Measurements from ENCODE around the gene TBC1D9. TPM values are rescaled to one million over a fixed set of nuclear protein-coding genes. Genes with fewer than 3 reads are reported as not detected.
"Not testable (repeated sequence)": the region's sequence is repeated elsewhere in the genome, so short reads cannot be mapped to it uniquely, and the experiment has no call there.

The TBC1D9 gene
- polyA plus RNA-seq, 4 donors: 6.8 to 27.0 (median 10.7) TPM

DNA sequence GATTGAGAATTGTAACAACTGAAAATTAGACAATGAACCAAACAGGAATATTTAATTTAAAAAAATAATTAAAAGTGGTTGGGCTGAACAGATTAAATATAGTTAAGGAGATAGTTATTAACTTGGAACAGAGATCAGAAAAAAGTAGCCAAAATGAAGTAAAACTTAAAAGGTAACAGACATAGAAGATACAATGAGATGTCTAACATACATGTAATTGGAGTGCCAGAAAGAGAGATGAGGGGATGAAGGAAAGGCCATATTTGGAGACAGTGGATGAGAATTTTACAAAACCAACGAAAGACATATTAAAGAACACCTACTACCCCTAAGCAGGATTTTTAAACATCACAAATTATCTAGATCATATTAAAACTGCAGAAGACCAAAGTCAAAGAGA lies 8.0 kb downstream of the TBC1D9 start:
- H3K36me3 ChIP-seq (ENCODE audit: control insufficient read depth in 3 of 3, insufficient read depth in 2 of 3, low read depth in 1 of 3, low read length in 3 of 3): peaks cover 0 to 2% (median 0%) of the 10 kb centered on the region in 3 donors
- DNase-seq (no peak), FAIRE-seq (no peak)
- no peaks in the 10 kb centered on the region for H3K27me3 ChIP-seq (ENCODE audit: control insufficient read depth in 3 of 3, insufficient read depth in 3 of 3, low read length in 3 of 3)
- H3K9me3 ChIP-seq (ENCODE audit: control insufficient read depth in 2 of 2, insufficient read depth in 1 of 2, low read depth in 1 of 2, low read length in 1 of 2): peaks cover 0 to 5% of the 10 kb centered on the region in 2 donors
- H3K27ac ChIP-seq (ENCODE audit: low read depth in 1 of 3, low read length in 2 of 3): no peak overlapping the region
- no peak overlapping the region for H3K4me3 ChIP-seq (ENCODE audit: low read depth in 1 of 3, low read length in 3 of 3)
- WGBS, 3 donors: 86 to 94% (median 87%) methylated on average over 1 of the region's 1 CpG
- H3K4me1 ChIP-seq (ENCODE audit: control insufficient read depth in 3 of 3, insufficient read depth in 2 of 3, low read depth in 1 of 3, low read length in 2 of 3): peaks cover 0 to 14% (median 2%) of the 10 kb centered on the region in 3 donors

DNA sequence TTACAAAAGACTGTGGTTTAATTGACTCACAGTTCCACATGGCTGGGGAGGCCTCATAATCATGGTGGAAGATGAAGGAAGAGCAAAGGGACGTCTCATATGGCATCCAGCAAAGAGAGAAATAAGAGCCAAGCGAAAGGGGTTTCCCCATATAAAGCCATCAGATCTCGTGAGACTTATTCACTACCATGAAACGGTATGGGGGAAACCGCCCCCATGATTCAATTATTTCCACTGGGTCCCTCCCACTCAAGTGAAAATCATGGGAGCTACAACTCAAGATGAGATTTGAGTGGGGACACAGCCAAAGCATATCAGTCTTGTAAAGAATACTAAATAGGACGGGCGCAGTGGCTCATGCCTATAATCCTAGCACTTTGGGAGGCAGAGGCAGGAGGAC lies 9.6 kb downstream of the TBC1D9 start:
- 87 to 96% (median 92%) methylated on average over 7 of the region's 7 CpGs for WGBS, 3 donors
- H3K9me3 ChIP-seq (ENCODE audit: control insufficient read depth in 2 of 2, insufficient read depth in 1 of 2, low read depth in 1 of 2, low read length in 1 of 2); H3K36me3 ChIP-seq (ENCODE audit: control insufficient read depth in 3 of 3, insufficient read depth in 2 of 3, low read depth in 1 of 3, low read length in 3 of 3); H3K4me1 ChIP-seq (ENCODE audit: control insufficient read depth in 3 of 3, insufficient read depth in 2 of 3, low read depth in 1 of 3, low read length in 2 of 3); DNase-seq; FAIRE-seq; H3K4me3 ChIP-seq (ENCODE audit: low read depth in 1 of 3, low read length in 3 of 3); H3K27ac ChIP-seq (ENCODE audit: low read depth in 1 of 3, low read length in 2 of 3); H3K27me3 ChIP-seq (ENCODE audit: control insufficient read depth in 3 of 3, insufficient read depth in 3 of 3, low read length in 3 of 3): not testable (repeated sequence)

DNA sequence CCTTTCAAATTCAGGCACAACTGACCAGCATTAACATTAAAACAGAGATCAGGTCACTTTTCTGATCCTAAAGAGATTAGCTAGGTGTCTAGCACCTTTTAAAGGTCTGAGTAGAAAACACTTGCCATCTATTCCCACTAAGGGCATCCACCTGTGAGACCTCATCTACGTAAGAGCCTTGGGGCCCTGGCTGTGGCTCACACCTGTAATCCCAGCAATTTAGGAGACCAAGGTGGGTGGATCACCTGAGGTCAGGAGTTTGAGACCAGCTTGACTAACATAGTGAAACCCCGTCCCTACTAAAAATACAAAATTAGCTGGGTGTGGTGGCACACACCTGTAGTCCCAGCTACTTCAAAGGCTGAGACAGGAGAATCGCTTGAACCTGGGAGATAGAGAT lies 11.8 kb downstream of the TBC1D9 start:
- peaks cover 1 to 17% (median 8%) of the 10 kb centered on the region in 3 donors for H3K4me1 ChIP-seq (ENCODE audit: control insufficient read depth in 3 of 3, insufficient read depth in 2 of 3, low read depth in 1 of 3, low read length in 2 of 3)
- H3K27me3 ChIP-seq (ENCODE audit: control insufficient read depth in 3 of 3, insufficient read depth in 3 of 3, low read length in 3 of 3): no peaks in the 10 kb centered on the region
- DNase-seq (no peak), FAIRE-seq (no peak)
- peaks cover 0 to 3% (median 0%) of the 10 kb centered on the region in 3 donors for H3K36me3 ChIP-seq (ENCODE audit: control insufficient read depth in 3 of 3, insufficient read depth in 2 of 3, low read depth in 1 of 3, low read length in 3 of 3)
- WGBS, 3 donors: 76 to 84% (median 80%) methylated on average over 3 of the region's 3 CpGs
- H3K9me3 ChIP-seq (ENCODE audit: control insufficient read depth in 2 of 2, insufficient read depth in 1 of 2, low read depth in 1 of 2, low read length in 1 of 2): peaks cover 0 to 4% of the 10 kb centered on the region in 2 donors
- no peak overlapping the region for H3K4me3 ChIP-seq (ENCODE audit: low read depth in 1 of 3, low read length in 3 of 3)
- H3K27ac ChIP-seq (ENCODE audit: low read depth in 1 of 3, low read length in 2 of 3): peak overlapping the region in 1 of 3 donors; percentile 19

DNA sequence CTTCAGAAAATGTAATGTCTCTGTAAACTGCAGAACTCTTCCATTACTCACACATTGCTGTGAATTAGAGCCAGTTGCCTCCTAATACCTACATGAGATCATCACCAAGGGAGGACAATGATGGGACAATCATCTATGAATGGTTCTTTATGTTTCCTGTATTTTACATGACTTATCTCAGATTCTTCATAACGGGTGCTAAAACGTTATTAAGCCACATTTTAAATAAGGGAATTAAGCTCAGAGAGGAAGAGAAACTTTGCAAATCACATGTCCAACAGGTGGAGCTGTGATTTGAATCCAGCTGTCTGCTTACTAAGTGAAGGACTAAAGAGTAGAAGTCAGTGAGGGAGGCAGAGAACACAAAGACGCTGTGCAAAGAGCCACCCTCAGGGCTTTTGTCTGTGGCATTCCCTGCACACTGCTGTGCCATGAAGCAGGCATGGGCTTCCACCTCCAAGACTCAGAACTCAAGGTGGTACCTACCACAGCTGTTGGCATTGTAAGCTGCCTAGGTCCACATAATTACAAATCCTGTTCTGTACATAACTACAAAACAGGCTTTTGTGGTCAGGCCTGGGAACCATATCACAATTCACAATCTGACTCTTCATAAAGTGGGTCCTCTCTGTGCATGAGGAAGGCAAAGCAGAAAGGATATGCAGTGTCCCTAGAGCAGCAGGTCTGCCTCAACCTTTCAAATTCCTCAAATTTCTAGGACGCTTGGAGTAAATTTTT lies 12.8 kb downstream of the TBC1D9 start:
- DNase-seq: peak; percentile 44 to 47
- H3K27me3 ChIP-seq (ENCODE audit: control insufficient read depth in 3 of 3, insufficient read depth in 3 of 3, low read length in 3 of 3): no peaks in the 10 kb centered on the region
- H3K4me1 ChIP-seq (ENCODE audit: control insufficient read depth in 3 of 3, insufficient read depth in 2 of 3, low read depth in 1 of 3, low read length in 2 of 3): peaks cover 1 to 17% (median 8%) of the 10 kb centered on the region in 3 donors
- FAIRE-seq: no peak
- H3K27ac ChIP-seq (ENCODE audit: low read depth in 1 of 3, low read length in 2 of 3): peak overlapping the region in 1 of 3 donors; percentile 51
- peaks cover 0 to 2% of the 10 kb centered on the region in 2 donors for H3K9me3 ChIP-seq (ENCODE audit: control insufficient read depth in 2 of 2, insufficient read depth in 1 of 2, low read depth in 1 of 2, low read length in 1 of 2)
- WGBS, 3 donors: 24 to 29% (median 26%) methylated on average over 4 of the region's 4 CpGs
- peaks cover 0 to 3% (median 0%) of the 10 kb centered on the region in 3 donors for H3K36me3 ChIP-seq (ENCODE audit: control insufficient read depth in 3 of 3, insufficient read depth in 2 of 3, low read depth in 1 of 3, low read length in 3 of 3)
- no peak overlapping the region for H3K4me3 ChIP-seq (ENCODE audit: low read depth in 1 of 3, low read length in 3 of 3)

DNA sequence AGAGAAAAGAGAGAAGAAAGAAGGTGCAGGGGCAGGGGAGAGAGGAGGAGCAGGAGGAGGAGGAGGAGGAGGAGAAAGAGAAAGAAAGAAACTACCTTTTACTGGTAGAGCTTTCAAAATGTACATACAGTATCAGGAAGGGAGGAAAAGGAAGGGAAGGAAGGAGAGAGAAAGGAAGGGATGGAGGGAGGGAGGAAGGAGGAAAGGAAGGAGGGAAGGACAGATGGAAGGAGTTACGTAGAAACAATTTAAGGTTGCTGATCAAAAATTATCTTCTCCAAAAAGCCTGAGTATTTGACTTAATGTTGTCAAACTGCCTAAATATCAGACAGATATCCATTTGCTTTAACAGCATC lies 13.4 kb downstream of the TBC1D9 start:
- DNase-seq (no peak), FAIRE-seq (no peak)
- Histone ChIP-seq H3K9me3 (ENCODE audit: control insufficient read depth in 2 of 2, insufficient read depth in 1 of 2, low read depth in 1 of 2, low read length in 1 of 2) (peaks cover 0 to 2% of the 10 kb centered on the region in 2 donors), H3K27ac (ENCODE audit: low read depth in 1 of 3, low read length in 2 of 3) (peak overlapping the region in 1 of 3 donors; percentile 51), H3K36me3 (ENCODE audit: control insufficient read depth in 3 of 3, insufficient read depth in 2 of 3, low read depth in 1 of 3, low read length in 3 of 3) (peaks cover 0 to 3% (median 0%) of the 10 kb centered on the region in 3 donors), H3K27me3 (ENCODE audit: control insufficient read depth in 3 of 3, insufficient read depth in 3 of 3, low read length in 3 of 3) (no peaks in the 10 kb centered on the region), H3K4me3 (ENCODE audit: low read depth in 1 of 3, low read length in 3 of 3) (no peak overlapping the region), H3K4me1 (ENCODE audit: control insufficient read depth in 3 of 3, insufficient read depth in 2 of 3, low read depth in 1 of 3, low read length in 2 of 3) (peaks cover 1 to 17% (median 8%) of the 10 kb centered on the region in 3 donors)
- WGBS, 3 donors: 74 to 100% (median 82%) methylated on average over 1 of the region's 1 CpG

DNA sequence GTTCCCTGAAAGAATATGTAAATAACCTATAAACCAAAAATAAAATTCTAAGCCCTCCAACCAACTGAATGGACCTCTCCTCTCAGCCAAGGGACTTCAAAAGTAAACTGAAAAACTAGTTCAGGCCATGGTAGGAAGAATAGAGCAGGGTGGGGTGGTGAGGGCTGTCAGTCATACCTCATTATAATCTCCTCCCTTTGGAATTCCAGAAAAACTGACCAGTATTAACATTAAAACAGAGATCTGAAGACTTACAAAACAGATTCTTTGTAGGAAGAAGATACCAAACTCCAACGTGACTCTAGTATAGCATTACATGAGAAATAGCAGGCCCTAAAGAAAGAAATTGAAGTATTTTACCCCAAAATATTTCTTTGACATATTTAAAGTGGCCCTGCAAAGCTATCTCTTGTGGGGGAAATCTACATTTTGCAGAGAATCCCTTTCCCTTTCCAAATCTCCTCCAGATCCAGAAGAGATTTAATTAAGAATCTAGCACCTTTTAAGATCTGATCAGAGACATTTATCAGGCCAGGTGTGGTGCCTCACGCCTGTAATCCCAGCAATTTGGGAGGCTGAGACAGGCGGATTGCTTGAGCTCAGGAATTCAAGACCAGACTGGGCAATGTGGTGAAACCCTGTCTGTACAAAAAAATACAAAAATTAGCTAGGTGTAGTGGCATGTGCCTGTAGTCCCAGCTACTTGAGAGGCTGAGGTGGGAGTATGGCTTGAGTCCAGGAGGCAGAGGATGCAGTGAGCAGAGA lies 15.1 kb downstream of the TBC1D9 start:
- Histone ChIP-seq H3K4me3 (ENCODE audit: low read depth in 1 of 3, low read length in 3 of 3) (no peak overlapping the region), H3K27me3 (ENCODE audit: control insufficient read depth in 3 of 3, insufficient read depth in 3 of 3, low read length in 3 of 3) (no peaks in the 10 kb centered on the region), H3K9me3 (ENCODE audit: control insufficient read depth in 2 of 2, insufficient read depth in 1 of 2, low read depth in 1 of 2, low read length in 1 of 2) (no peaks in the 10 kb centered on the region), H3K36me3 (ENCODE audit: control insufficient read depth in 3 of 3, insufficient read depth in 2 of 3, low read depth in 1 of 3, low read length in 3 of 3) (peaks cover 0 to 3% (median 0%) of the 10 kb centered on the region in 3 donors), H3K4me1 (ENCODE audit: control insufficient read depth in 3 of 3, insufficient read depth in 2 of 3, low read depth in 1 of 3, low read length in 2 of 3) (peaks cover 1 to 17% (median 11%) of the 10 kb centered on the region in 3 donors), H3K27ac (ENCODE audit: low read depth in 1 of 3, low read length in 2 of 3) (no peak overlapping the region)
- DNase-seq: no peak
- FAIRE-seq: no peak
- 76 to 89% (median 85%) methylated on average over 3 of the region's 3 CpGs for WGBS, 3 donors

DNA sequence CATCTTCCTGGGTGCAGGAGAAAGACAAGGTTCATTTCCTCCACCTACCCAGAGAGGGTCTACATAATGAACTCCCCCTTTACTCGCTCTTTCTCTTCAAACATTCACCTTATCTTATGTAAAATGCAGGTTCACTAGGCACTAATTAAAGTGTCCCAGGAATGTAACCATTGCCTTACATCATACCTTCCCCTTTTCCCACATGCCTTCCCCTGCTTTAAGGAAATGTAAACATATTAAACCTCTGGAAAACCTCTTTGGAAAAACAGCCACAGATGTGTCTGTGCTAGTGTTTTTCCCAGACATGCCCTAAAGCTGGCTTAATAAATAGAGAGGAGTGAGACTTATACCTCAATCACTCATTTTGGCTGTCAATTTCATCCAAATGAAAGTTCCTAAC lies 15.8 kb downstream of the TBC1D9 start:
- Histone ChIP-seq H3K27ac (ENCODE audit: low read depth in 1 of 3, low read length in 2 of 3) (no peak overlapping the region), H3K27me3 (ENCODE audit: control insufficient read depth in 3 of 3, insufficient read depth in 3 of 3, low read length in 3 of 3) (no peaks in the 10 kb centered on the region), H3K4me3 (ENCODE audit: low read depth in 1 of 3, low read length in 3 of 3) (no peak overlapping the region), H3K36me3 (ENCODE audit: control insufficient read depth in 3 of 3, insufficient read depth in 2 of 3, low read depth in 1 of 3, low read length in 3 of 3) (peaks cover 0 to 3% (median 0%) of the 10 kb centered on the region in 3 donors), H3K4me1 (ENCODE audit: control insufficient read depth in 3 of 3, insufficient read depth in 2 of 3, low read depth in 1 of 3, low read length in 2 of 3) (peaks cover 1 to 15% (median 11%) of the 10 kb centered on the region in 3 donors), H3K9me3 (ENCODE audit: control insufficient read depth in 2 of 2, insufficient read depth in 1 of 2, low read depth in 1 of 2, low read length in 1 of 2) (no peaks in the 10 kb centered on the region)
- FAIRE-seq (no peak), DNase-seq (no peak)
- 63 to 80% (median 75%) methylated on average over 1 of the region's 1 CpG for WGBS, 3 donors

DNA sequence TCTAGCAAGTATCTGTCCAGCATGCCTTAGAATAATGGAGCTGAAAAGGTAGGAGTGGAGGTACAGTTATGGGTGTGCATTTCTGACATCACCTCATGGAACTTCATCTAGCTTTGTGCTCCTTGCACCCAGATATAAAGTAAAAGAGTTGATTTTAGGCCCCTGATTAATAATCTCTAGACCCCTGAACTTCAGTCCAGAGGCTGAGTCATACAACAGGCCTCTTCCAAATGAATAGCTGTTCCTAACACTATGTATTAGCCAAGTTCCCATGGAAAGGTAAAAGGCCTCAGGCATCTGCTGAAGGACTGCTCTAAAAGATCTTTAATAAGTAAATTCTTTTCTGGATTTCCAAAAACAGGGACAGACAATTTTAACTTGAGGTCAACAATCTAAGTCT lies 16.2 kb downstream of the TBC1D9 start:
- no peak overlapping the region for H3K4me3 ChIP-seq (ENCODE audit: low read depth in 1 of 3, low read length in 3 of 3)
- DNase-seq: peak; percentile 41 to 55
- no peaks in the 10 kb centered on the region for H3K27me3 ChIP-seq (ENCODE audit: control insufficient read depth in 3 of 3, insufficient read depth in 3 of 3, low read length in 3 of 3)
- H3K9me3 ChIP-seq (ENCODE audit: control insufficient read depth in 2 of 2, insufficient read depth in 1 of 2, low read depth in 1 of 2, low read length in 1 of 2): no peaks in the 10 kb centered on the region
- H3K27ac ChIP-seq (ENCODE audit: low read depth in 1 of 3, low read length in 2 of 3): no peak overlapping the region
- H3K36me3 ChIP-seq (ENCODE audit: control insufficient read depth in 3 of 3, insufficient read depth in 2 of 3, low read depth in 1 of 3, low read length in 3 of 3): peaks cover 0 to 3% (median 0%) of the 10 kb centered on the region in 3 donors
- peaks cover 1 to 15% (median 9%) of the 10 kb centered on the region in 3 donors for H3K4me1 ChIP-seq (ENCODE audit: control insufficient read depth in 3 of 3, insufficient read depth in 2 of 3, low read depth in 1 of 3, low read length in 2 of 3)
- FAIRE-seq: no peak

Data from small intestine (tissue), 7 donors.